GM12801 (cell line): ENCODE data around the gene DOK6.

Experiments
- CTCF ChIP-seq: IDR thresholded peaks from one replicate; pipeline ENCODE4 v1.5.1; 2011; ENCODE audit warnings: control low read depth; ENCODE audit not compliant: insufficient read length; ENCODE audit errors: extremely low read depth

The DOK6 gene

GRCh38 chr18:69784815-69785214 lies 384.1 kb downstream of the DOK6 start:
- TF ChIP-seq CTCF, result no peak

GRCh38 chr18:69785466-69785865 lies 384.8 kb downstream of the DOK6 start:
- no peak for TF ChIP-seq CTCF

GRCh38 chr18:69786427-69786826 lies 385.7 kb downstream of the DOK6 start:
- no peak for TF ChIP-seq CTCF

- no peak for TF ChIP-seq CTCF
These were observed 387.3 kb downstream of the DOK6 start for GRCh38 chr18:69787825-69788547.

DNA sequence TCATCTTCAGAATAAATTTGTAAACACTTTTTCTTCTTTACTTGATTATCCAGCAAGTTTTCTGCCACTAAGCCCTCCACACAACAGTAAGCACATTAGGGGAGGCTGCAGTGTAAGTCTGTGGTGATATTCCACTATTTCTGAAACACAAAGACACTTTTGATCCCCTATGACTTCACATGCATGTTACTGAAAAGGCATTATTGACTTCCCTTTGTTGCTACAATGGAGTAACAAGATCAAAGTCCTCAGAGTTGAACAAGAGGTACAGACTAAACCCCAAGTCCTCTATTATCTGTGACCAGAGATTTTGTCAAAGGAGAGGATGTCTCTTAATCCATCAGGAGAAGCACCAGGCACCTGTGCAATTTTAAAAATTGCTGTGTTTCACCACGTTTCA lies 389.1 kb downstream of the DOK6 start:
- TF ChIP-seq CTCF, result no peak

DNA sequence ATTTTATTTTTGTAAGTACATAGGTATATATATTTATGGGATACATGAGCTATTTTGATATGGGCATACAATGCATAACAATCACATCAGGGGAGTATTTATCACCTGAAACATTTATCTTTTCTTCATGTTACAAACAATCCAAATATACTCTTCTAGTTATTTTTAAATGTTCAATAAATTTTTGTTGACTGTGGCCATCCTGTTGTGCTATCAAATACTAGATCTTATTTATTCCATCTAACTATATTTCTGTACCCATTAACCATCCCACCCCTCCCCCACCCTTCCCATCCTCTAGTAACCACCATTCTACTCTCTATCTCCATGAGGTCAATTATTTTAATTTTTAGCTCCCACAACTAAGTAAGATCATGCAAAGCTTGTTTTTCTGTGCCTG lies 390.0 kb downstream of the DOK6 start:
- no peak for TF ChIP-seq CTCF

DNA sequence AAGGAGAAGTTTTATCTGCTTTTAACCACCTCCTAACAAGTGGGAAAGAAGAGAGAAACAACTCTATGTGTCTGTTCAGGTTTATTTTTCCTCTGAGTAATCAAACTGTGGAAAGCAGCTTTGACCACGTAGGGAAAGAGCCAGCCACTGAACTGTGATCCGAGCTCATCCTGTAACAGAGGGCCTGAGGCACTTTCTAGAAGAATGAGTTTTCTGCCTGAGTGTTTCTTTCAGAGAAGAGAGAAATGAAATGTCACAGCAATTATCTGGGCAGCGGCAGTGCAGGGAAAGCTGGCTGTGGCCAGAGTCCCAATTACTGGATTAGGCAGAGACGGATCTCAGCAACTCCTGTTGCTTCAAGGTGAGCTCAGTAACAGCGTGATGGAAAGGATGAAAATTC lies 395.1 kb downstream of the DOK6 start:
- no peak for TF ChIP-seq CTCF
